Liver (tissue), 9 donors: ENCODE data around the gene HCN3. TPM values are rescaled to one million over a fixed set of nuclear protein-coding genes. Genes with fewer than 3 reads are reported as not detected.
A peak's percentile ranks its signal among the peaks of the same experiment; 100 is the strongest.

Experiments
- DNase-seq: peaks from one replicate; pipeline ENCODE4 v3.0.0-alpha.2; 2017; ENCODE audit warnings: low spot score
- H3K27ac ChIP-seq, 2 donors: one replicate each; pipeline ENCODE4 v1.7.0; 2013; ENCODE audit warnings: inconsistent platforms in 2 of 2, low read length in 2 of 2, control low read depth in 1 of 2, low read depth in 1 of 2, mild to moderate bottlenecking in 1 of 2
- H3K27me3 ChIP-seq, 4 donors: one replicate each; pipeline versions ENCODE4 v1.6.1 to v1.7.0; 2013; ENCODE audit warnings: low read length in 3 of 4, inconsistent platforms in 1 of 4, mild to moderate bottlenecking in 1 of 4, moderate library complexity in 1 of 4; ENCODE audit not compliant: control insufficient read depth in 4 of 4, insufficient read depth in 4 of 4
- H3K36me3 ChIP-seq, 4 donors: one replicate each; pipeline versions ENCODE4 v1.6.1 to v1.7.0; 2013; ENCODE audit warnings: low read length in 3 of 4, mild to moderate bottlenecking in 3 of 4, low read depth in 1 of 4, moderate library complexity in 1 of 4; ENCODE audit not compliant: control insufficient read depth in 4 of 4, insufficient read depth in 3 of 4
- H3K4me1 ChIP-seq, 4 donors: one replicate each; pipeline versions ENCODE4 v1.6.1 to v1.7.0; 2013; ENCODE audit warnings: low read length in 3 of 4, mild to moderate bottlenecking in 3 of 4, moderate library complexity in 1 of 4; ENCODE audit not compliant: control insufficient read depth in 4 of 4, insufficient read depth in 4 of 4
- H3K4me3 ChIP-seq, 3 donors: one replicate each; pipeline versions ENCODE4 v1.6.1 to v1.7.0; 2013; ENCODE audit warnings: low read length in 3 of 3, control low read depth in 1 of 3, low read depth in 1 of 3, mild to moderate bottlenecking in 1 of 3
- H3K9ac ChIP-seq, 2 donors: one replicate each; pipeline ENCODE4 v1.7.0; 2013; ENCODE audit warnings: low read length in 2 of 2, mild to moderate bottlenecking in 2 of 2, moderate library complexity in 2 of 2, control low read depth in 1 of 2, low read depth in 1 of 2
- H3K9me3 ChIP-seq, 4 donors: one replicate each; pipeline versions ENCODE4 v1.6.1 to v1.7.0; 2013; ENCODE audit warnings: low read length in 3 of 4; ENCODE audit not compliant: control insufficient read depth in 4 of 4
- EGR1 ChIP-seq, 2 donors: IDR thresholded peaks; 2 replicates each; pipeline ENCODE4 v1.6.1; 2016 to 2018; ENCODE audit warnings: antibody characterized with exemption in 2 of 2, low read depth in 2 of 2
- FOXA1 ChIP-seq: IDR thresholded peaks from 2 replicates; pipeline ENCODE4 v1.6.1; 2016; ENCODE audit warnings: antibody characterized with exemption
- FOXA2 ChIP-seq: IDR thresholded peaks from 2 replicates; pipeline ENCODE4 v1.6.1; 2016; ENCODE audit warnings: antibody characterized with exemption
- GABPA ChIP-seq, 2 donors: IDR thresholded peaks in 1 of 2; conservative IDR thresholded peaks in 1 of 2; 2 replicates each; pipeline ENCODE4 v1.6.1; 2016; ENCODE audit warnings: antibody characterized with exemption in 2 of 2, mild to moderate bottlenecking in 1 of 2, moderate library complexity in 1 of 2
- HNF4G ChIP-seq: IDR thresholded peaks from 2 replicates; pipeline ENCODE4 v1.6.1; 2016; ENCODE audit warnings: antibody characterized with exemption
- JUND ChIP-seq, 2 donors: IDR thresholded peaks; 2 replicates each; pipeline ENCODE4 v1.6.1; 2016; ENCODE audit warnings: antibody characterized with exemption in 2 of 2
- NR2F2 ChIP-seq: IDR thresholded peaks from 2 replicates; pipeline ENCODE4 v1.6.1; 2016; ENCODE audit warnings: antibody characterized with exemption
- RXRA ChIP-seq, 2 donors: IDR thresholded peaks; 2 replicates each; pipeline ENCODE4 v1.6.1; 2017 to 2018; ENCODE audit warnings: antibody characterized with exemption in 2 of 2, mild to moderate bottlenecking in 1 of 2
- WGBS: extraction: QIAGEN DNeasy Blood & Tissue Kit; methylation state at CpG from one replicate; pipeline ENCODE4 v1.1.7; 2013; 5-methylcytosine and 5-hydroxymethylcytosine counted together
- polyA plus RNA-seq, 2 donors: library from polyadenylated mRNA; stranded (reverse) in 1 of 2; unstranded in 1 of 2; fragments of 200-250 nt in 1 of 2; fragments of >200 nt in 1 of 2; fragmentation: Nextera tagmentation in 1 of 2; extraction: Ambion mirVana in 1 of 2; gene quantifications; one replicate each; pipeline versions ENCODE4 v1.2.1 to v1.2.3, GENCODE V29; 2013 to 2015
- total RNA-seq, 2 donors: library from RNA; depleted of rRNA; stranded (reverse); fragments of >200 nt; gene quantifications; one replicate each; pipeline ENCODE4 v1.2.3, GENCODE V29; 2014
- TF ChIP-seq, protein P1 (sequence below): IDR thresholded peaks from 2 replicates; pipeline ENCODE4 v1.6.1; 2016; ENCODE audit warnings: antibody characterized with exemption, mild to moderate bottlenecking
- TF ChIP-seq, protein P2 (sequence below): IDR thresholded peaks from 2 replicates; pipeline ENCODE4 v1.6.1; 2016; ENCODE audit warnings: antibody characterized with exemption
- TF ChIP-seq, protein P3 (sequence below): IDR thresholded peaks from 2 replicates; pipeline ENCODE4 v1.6.1; 2016; ENCODE audit warnings: antibody characterized with exemption
- donor health status: healthy.
- donor health status: healthy.
- donor health status: healthy.
- donor health status: healthy.
- donor health status: healthy.

The HCN3 gene
- total and polyA plus RNA-seq, 4 donors: 0.33 to 1.5 (median 0.93) TPM

DNA sequence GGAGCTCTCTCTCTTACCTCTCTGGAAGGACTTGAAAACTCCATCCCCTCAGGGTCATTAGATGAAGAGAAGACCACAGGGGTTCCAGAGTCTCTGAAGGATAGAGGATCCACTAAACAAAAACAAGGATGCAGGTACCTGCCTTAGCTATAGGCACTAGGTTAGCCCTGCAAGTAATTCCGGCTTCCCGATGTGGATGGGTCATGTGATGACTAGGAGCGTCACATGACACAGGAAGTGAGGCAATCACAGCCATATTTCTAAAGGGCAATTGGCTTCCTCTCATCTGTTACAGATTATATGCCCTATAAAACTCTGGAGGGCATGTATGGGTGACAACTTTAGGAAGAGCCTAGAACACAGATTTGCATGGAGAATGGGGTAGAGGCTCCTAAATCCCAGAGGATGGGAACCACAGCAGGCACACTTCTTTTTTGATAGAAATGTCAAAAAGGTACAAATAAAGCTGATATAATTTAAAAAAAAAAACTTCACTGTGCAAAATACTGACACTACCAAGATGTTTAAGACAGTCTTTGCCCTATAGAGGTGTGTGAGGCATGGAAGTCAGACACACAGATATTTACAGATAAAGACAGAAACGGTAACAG is 36.1 kb upstream of the HCN3 start (continued):
- TF ChIP-seq HNF4G: no peak
- TF ChIP-seq EGR1 (IDR thresholded peaks at IDR 0.05; ENCODE audit: low read depth in 2 of 2): no peak
- no peak for TF ChIP-seq JUND (IDR thresholded peaks at IDR 0.05)
- no peak for TF ChIP-seq NR2F2

DNA sequence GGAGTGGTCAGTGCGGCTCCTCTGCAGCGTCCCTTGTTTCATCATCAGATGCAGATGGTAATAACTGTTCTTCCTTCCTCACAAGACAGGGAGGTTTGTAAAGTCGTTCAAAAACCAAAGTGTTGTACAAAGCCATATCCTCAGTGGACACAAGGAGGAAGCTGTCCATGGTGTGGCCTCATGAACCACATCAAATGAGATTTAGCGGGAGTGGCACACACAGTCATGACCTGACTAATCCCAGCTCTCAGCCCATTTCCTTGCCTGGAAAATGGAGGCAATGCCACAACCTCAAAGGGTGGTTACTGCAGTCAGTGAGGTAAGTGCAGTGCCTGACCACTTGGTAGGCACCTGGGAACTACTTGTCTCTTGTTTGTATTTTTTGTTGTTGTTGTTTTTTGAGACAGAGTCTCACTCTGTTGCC is 35.4 kb upstream of the HCN3 start:
- WGBS: 76% methylated on average over 4 of the region's 4 CpGs
- H3K4me1 ChIP-seq: peaks cover 1 to 28% (median 21%) of the 10 kb centered on the region in 4 donors
- H3K9ac ChIP-seq: no peak overlapping the region
- DNase-seq: no peak
- H3K27me3 ChIP-seq: no peaks in the 10 kb centered on the region
- H3K36me3 ChIP-seq: peaks cover 0 to 7% (median 3%) of the 10 kb centered on the region in 4 donors
- no peak for TF ChIP-seq RXRA (IDR thresholded peaks at IDR 0.05)
- TF ChIP-seq, protein P1, sequence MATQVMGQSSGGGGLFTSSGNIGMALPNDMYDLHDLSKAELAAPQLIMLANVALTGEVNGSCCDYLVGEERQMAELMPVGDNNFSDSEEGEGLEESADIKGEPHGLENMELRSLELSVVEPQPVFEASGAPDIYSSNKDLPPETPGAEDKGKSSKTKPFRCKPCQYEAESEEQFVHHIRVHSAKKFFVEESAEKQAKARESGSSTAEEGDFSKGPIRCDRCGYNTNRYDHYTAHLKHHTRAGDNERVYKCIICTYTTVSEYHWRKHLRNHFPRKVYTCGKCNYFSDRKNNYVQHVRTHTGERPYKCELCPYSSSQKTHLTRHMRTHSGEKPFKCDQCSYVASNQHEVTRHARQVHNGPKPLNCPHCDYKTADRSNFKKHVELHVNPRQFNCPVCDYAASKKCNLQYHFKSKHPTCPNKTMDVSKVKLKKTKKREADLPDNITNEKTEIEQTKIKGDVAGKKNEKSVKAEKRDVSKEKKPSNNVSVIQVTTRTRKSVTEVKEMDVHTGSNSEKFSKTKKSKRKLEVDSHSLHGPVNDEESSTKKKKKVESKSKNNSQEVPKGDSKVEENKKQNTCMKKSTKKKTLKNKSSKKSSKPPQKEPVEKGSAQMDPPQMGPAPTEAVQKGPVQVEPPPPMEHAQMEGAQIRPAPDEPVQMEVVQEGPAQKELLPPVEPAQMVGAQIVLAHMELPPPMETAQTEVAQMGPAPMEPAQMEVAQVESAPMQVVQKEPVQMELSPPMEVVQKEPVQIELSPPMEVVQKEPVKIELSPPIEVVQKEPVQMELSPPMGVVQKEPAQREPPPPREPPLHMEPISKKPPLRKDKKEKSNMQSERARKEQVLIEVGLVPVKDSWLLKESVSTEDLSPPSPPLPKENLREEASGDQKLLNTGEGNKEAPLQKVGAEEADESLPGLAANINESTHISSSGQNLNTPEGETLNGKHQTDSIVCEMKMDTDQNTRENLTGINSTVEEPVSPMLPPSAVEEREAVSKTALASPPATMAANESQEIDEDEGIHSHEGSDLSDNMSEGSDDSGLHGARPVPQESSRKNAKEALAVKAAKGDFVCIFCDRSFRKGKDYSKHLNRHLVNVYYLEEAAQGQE: peak; percentile 3
- no peak for TF ChIP-seq GABPA (IDR thresholded peaks at IDR 0.05 in 1 of 2, conservative IDR thresholded peaks at IDR 0.05 in 1 of 2)
- H3K4me3 ChIP-seq: no peak overlapping the region
- no peaks in the 10 kb centered on the region for H3K9me3 ChIP-seq
- peak overlapping the region in 1 of 2 donors; percentile 32 for H3K27ac ChIP-seq

DNA sequence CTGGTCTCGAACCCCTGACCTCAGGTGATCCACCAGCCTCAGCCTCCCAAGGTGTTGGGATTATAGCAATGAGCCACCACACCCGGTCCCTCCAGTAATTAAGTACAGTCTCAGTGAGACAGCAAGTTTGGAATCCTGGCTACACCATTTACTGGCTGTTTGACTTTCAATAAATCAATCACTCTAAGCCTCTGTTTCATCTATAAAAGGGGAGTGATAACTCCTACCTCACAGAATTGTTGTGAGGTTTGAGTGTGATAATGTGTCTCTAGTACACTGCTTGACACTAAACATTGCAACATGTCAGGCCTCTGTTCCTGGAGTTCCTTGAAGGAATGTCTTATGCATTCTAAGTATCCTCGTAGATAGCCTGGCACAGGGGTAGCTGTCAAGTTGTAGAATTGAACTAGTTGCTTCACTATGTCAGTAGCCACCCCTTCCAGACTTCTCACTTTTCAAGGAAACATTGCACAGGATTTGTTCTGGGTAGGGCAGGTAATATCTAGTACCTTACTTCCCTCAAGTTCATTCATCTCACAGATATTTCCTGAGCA is 34.4 kb upstream of the HCN3 start:
- Histone ChIP-seq H3K36me3 (peaks cover 0 to 3% (median 1%) of the 10 kb centered on the region in 4 donors), H3K9ac (no peak overlapping the region), H3K4me3 (no peak overlapping the region), H3K27me3 (no peaks in the 10 kb centered on the region), H3K27ac (peak overlapping the region; percentile 89 to 91), H3K9me3 (no peaks in the 10 kb centered on the region), H3K4me1 (peaks cover 1 to 28% (median 21%) of the 10 kb centered on the region in 4 donors)
- TF ChIP-seq HNF4G (no peak), FOXA1 (no peak), FOXA2 (no peak), RXRA (IDR thresholded peaks at IDR 0.05) (no peak), GABPA (IDR thresholded peaks at IDR 0.05 in 1 of 2, conservative IDR thresholded peaks at IDR 0.05 in 1 of 2) (no peak)
- TF ChIP-seq, protein P2, sequence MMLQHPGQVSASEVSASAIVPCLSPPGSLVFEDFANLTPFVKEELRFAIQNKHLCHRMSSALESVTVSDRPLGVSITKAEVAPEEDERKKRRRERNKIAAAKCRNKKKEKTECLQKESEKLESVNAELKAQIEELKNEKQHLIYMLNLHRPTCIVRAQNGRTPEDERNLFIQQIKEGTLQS: no peak
- TF ChIP-seq, protein P3, sequence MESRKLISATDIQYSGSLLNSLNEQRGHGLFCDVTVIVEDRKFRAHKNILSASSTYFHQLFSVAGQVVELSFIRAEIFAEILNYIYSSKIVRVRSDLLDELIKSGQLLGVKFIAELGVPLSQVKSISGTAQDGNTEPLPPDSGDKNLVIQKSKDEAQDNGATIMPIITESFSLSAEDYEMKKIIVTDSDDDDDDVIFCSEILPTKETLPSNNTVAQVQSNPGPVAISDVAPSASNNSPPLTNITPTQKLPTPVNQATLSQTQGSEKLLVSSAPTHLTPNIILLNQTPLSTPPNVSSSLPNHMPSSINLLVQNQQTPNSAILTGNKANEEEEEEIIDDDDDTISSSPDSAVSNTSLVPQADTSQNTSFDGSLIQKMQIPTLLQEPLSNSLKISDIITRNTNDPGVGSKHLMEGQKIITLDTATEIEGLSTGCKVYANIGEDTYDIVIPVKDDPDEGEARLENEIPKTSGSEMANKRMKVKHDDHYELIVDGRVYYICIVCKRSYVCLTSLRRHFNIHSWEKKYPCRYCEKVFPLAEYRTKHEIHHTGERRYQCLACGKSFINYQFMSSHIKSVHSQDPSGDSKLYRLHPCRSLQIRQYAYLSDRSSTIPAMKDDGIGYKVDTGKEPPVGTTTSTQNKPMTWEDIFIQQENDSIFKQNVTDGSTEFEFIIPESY: no peak
- 86% methylated on average over 3 of the region's 3 CpGs for WGBS
- DNase-seq: no peak
